Fibroblast of lung (primary cell): ENCODE results near the gene LINS1. TPM values are rescaled to one million over a fixed set of nuclear protein-coding genes. Genes with fewer than 3 reads are reported as not detected.

ENCODE experiments used
- DNase-seq, 2 donors: peaks; one replicate each; pipeline versions ENCODE4 v3.0.0 to v3.0.0-alpha.2; 2010; ENCODE audit warnings: low read depth in 2 of 2
- H2AFZ ChIP-seq: 2 replicates; pipeline ENCODE4 v1.5.1; 2012; ENCODE audit warnings: low read length, control low read depth, inconsistent platforms
- H3K27ac ChIP-seq: 2 replicates; pipeline ENCODE4 v1.5.1; 2011; ENCODE audit warnings: low read length, control low read depth; ENCODE audit not compliant: insufficient read depth
- H3K27me3 ChIP-seq: 2 replicates; pipeline ENCODE4 v1.5.1; 2011; ENCODE audit warnings: mild to moderate bottlenecking, low read length; ENCODE audit not compliant: control insufficient read depth, insufficient read depth
- H3K36me3 ChIP-seq: 2 replicates; pipeline ENCODE4 v1.5.1; 2011; ENCODE audit warnings: low read length; ENCODE audit not compliant: control insufficient read depth, insufficient read depth
- H3K4me1 ChIP-seq: 2 replicates; pipeline ENCODE4 v1.5.1; 2011; ENCODE audit warnings: low read length; ENCODE audit not compliant: control insufficient read depth, insufficient read depth; ENCODE audit errors: extremely low read depth
- H3K4me2 ChIP-seq: 2 replicates; pipeline ENCODE4 v1.5.1; 2011; ENCODE audit warnings: low read length, control low read depth; ENCODE audit not compliant: insufficient read depth; ENCODE audit errors: extremely low read depth
- H3K4me3 ChIP-seq, 4 experiments: fragments of 200-600 bp in 1 of 4; sonication (generic) in 1 of 4; replicated peaks in 1 of 4; 2 replicates each; pipeline ENCODE4 v1.5.1; 2011 to 2016; ENCODE audit warnings: low read length in 4 of 4, low read depth in 3 of 4, mild to moderate bottlenecking in 3 of 4, control low read depth in 2 of 4, inconsistent platforms in 1 of 4, mixed read lengths in 1 of 4; ENCODE audit not compliant: insufficient read depth in 1 of 4; ENCODE audit errors: control extremely low read depth in 1 of 4
- H3K79me2 ChIP-seq: 2 replicates; pipeline ENCODE4 v1.5.1; 2012; ENCODE audit warnings: mild to moderate bottlenecking, low read length, inconsistent platforms; ENCODE audit not compliant: control insufficient read depth, insufficient read depth
- H3K9ac ChIP-seq: 2 replicates; pipeline ENCODE4 v1.5.1; 2011; ENCODE audit warnings: mild to moderate bottlenecking, low read length, control low read depth; ENCODE audit not compliant: insufficient read depth
- H3K9me3 ChIP-seq: 2 replicates; pipeline ENCODE4 v1.5.1; 2012; ENCODE audit warnings: low read depth, low read length; ENCODE audit not compliant: control insufficient read depth, insufficient read depth
- H4K20me1 ChIP-seq: 2 replicates; pipeline ENCODE4 v1.5.1; 2011; ENCODE audit warnings: low read length; ENCODE audit not compliant: control insufficient read depth, insufficient read depth; ENCODE audit errors: extremely low read depth
- CTCF ChIP-seq, 2 donors: IDR thresholded peaks in 1 of 2; conservative IDR thresholded peaks in 1 of 2; 1 replicate in 1 of 2; 2 replicates in 1 of 2; pipeline ENCODE4 v1.5.1; 2011 to 2012; ENCODE audit warnings: low read length in 2 of 2, control low read depth in 1 of 2, inconsistent platforms in 1 of 2, low read depth in 1 of 2, mild to moderate bottlenecking in 1 of 2
- EZH2 ChIP-seq: IDR thresholded peaks from 2 replicates; pipeline ENCODE4 v1.5.1; 2012; ENCODE audit warnings: low read length, control low read depth, mild to moderate bottlenecking; ENCODE audit errors: missing control alignments
- polyA plus RNA-seq, 2 donors: library from polyadenylated mRNA; depleted of rRNA in 1 of 2; stranded (reverse) in 1 of 2; unstranded in 1 of 2; fragments of >200 nt; gene quantifications; 2 replicates each; pipeline ENCODE4 v1.2.1, GENCODE V29; 2011 to 2012; ENCODE audit warnings: missing spikeins in 1 of 2
- total RNA-seq: library from RNA; depleted of rRNA; stranded (reverse); fragments of >200 nt; gene quantifications from 2 replicates; pipeline ENCODE4 v1.2.1, GENCODE V29; 2014

Gene LINS1
- total and polyA plus RNA-seq, 2 donors (not counting 1 experiment from before 2014, with no cell fraction given), result 7.3 to 9.4 TPM

- Histone ChIP-seq H3K27ac (peak overlapping the region; percentile 79), H3K9ac (peak overlapping the region; percentile 84), H3K9me3 (no peaks in the 10 kb centered on the region), H3K27me3 (no peaks in the 10 kb centered on the region), H3K4me1 (peaks cover 3% of the 10 kb centered on the region), H3K36me3 (no peaks in the 10 kb centered on the region), H2AFZ (peak overlapping the region; percentile 68), H3K4me3 (peak overlapping the region; percentile 91 to 95 (median 92)), H3K79me2 (peaks cover 49% of the 10 kb centered on the region), H4K20me1 (no peaks in the 10 kb centered on the region), H3K4me2 (peak overlapping the region; percentile 73)
- TF ChIP-seq EZH2 (no peak), CTCF (conservative IDR thresholded peaks at IDR 0.05 in 1 of 2, IDR thresholded peaks at IDR 0.05 in 1 of 2; ENCODE audit: low read depth in 1 of 2, low read length in 2 of 2) (no peak)
- DNase-seq, result peak in 1 of 2 donors; percentile 42
Observed at GRCh38 chr15:100602823-100603393, 924 bp upstream of the LINS1 start.

- Histone ChIP-seq H3K9ac (peak overlapping the region; percentile 75), H4K20me1 (no peaks in the 10 kb centered on the region), H3K27me3 (no peaks in the 10 kb centered on the region), H3K4me1 (peaks cover 3% of the 10 kb centered on the region), H2AFZ (peak overlapping the region; percentile 92), H3K79me2 (peaks cover 54% of the 10 kb centered on the region), H3K4me2 (peak overlapping the region; percentile 61), H3K4me3 (peak overlapping the region; percentile 76 to 98 (median 94)), H3K9me3 (no peaks in the 10 kb centered on the region), H3K27ac (peak overlapping the region; percentile 77), H3K36me3 (no peaks in the 10 kb centered on the region)
- DNase-seq, result no peak
- TF ChIP-seq CTCF (conservative IDR thresholded peaks at IDR 0.05 in 1 of 2, IDR thresholded peaks at IDR 0.05 in 1 of 2; ENCODE audit: low read depth in 1 of 2, low read length in 2 of 2), result no peak
- no peak for TF ChIP-seq EZH2
Observed at GRCh38 chr15:100601617-100602063, 344 bp downstream of the LINS1 start.

- peak overlapping the region; percentile 27 for H2AFZ ChIP-seq
- H3K4me1 ChIP-seq, result peaks cover 3% of the 10 kb centered on the region
- H3K27me3 ChIP-seq, result no peaks in the 10 kb centered on the region
- no peak for TF ChIP-seq EZH2
- no peak for TF ChIP-seq CTCF (conservative IDR thresholded peaks at IDR 0.05 in 1 of 2, IDR thresholded peaks at IDR 0.05 in 1 of 2; ENCODE audit: low read depth in 1 of 2, low read length in 2 of 2)
- H3K27ac ChIP-seq, result peak overlapping the region; percentile 77
- H3K4me2 ChIP-seq, result peak overlapping the region; percentile 61
- no peaks in the 10 kb centered on the region for H4K20me1 ChIP-seq
- peak overlapping the region; percentile 75 for H3K9ac ChIP-seq
- DNase-seq, result peak in 1 of 2 donors; percentile 19
- no peaks in the 10 kb centered on the region for H3K9me3 ChIP-seq
- H3K79me2 ChIP-seq, result peaks cover 54% of the 10 kb centered on the region
- no peaks in the 10 kb centered on the region for H3K36me3 ChIP-seq
- H3K4me3 ChIP-seq, result peak overlapping the region; percentile 76 to 98 (median 94)
Observed at GRCh38 chr15:100601163-100601562, 821 bp downstream of the LINS1 start.
